Measurements from ENCODE around the gene ZNF189.

Gene ZNF189

GRCh38 chr9:101366038-101366756 lies 32.5 kb upstream of the ZNF189 start:
- no peak overlapping the region for H3K9ac ChIP-seq (ENCODE audit: low read length)
- no peak overlapping the region for H3K4me3 ChIP-seq (ENCODE audit: low read length)
- H3K4me1 ChIP-seq (ENCODE audit: control insufficient read depth, insufficient read depth, low read length) = no peaks in the 10 kb centered on the region
- H3K36me3 ChIP-seq (ENCODE audit: control insufficient read depth, insufficient read depth, low read length) = no peaks in the 10 kb centered on the region
- H3K27ac ChIP-seq (ENCODE audit: low read depth, low read length) = no peak overlapping the region
- no peaks in the 10 kb centered on the region for H3K27me3 ChIP-seq (ENCODE audit: control insufficient read depth, insufficient read depth, low read length)

DNA sequence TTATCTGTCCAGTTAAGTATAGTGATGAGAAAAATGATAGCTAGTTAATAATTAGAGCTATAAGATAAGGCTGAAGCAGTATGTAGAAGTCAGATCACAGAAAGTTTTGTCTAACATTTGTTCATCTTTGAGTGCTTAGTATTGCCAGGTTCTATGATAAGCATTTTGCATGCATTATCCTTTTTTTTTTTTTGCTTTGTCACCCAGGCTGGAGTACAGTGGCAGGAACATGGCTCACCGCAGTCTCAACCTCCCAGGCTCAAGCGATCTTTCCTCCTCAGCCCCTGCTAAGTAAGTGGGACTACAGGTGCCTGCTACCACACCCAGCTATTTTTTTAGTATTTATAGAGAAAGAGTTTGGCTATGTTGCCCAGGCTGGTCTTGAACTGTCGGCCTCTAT lies 31.3 kb upstream of the ZNF189 start:
- no peaks in the 10 kb centered on the region for H3K27me3 ChIP-seq (ENCODE audit: control insufficient read depth, insufficient read depth, low read length)
- H3K4me3 ChIP-seq (ENCODE audit: low read length) = no peak overlapping the region
- H3K4me1 ChIP-seq (ENCODE audit: control insufficient read depth, insufficient read depth, low read length) = no peaks in the 10 kb centered on the region
- no peak overlapping the region for H3K27ac ChIP-seq (ENCODE audit: low read depth, low read length)
- H3K9ac ChIP-seq (ENCODE audit: low read length) = no peak overlapping the region
- no peaks in the 10 kb centered on the region for H3K36me3 ChIP-seq (ENCODE audit: control insufficient read depth, insufficient read depth, low read length)

DNA sequence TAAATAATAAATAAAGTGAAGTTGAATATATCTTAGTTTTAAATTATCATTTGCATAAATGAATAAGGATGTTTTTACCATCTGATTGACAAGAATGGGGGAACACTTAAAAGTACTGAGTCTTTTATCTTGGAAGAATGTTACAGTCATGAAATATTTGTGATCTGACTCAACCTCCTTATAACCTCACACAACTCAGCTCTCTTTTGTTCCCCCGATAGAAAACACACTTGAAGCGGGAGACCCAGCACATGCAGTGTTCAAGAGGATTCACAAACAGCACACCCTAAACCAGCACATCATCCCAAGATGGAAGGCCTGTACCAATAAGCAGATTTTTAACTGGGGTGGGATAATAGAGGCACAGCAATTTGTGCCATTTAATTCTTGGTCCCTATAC lies 29.4 kb upstream of the ZNF189 start:
- Histone ChIP-seq H3K36me3 (ENCODE audit: control insufficient read depth, insufficient read depth, low read length) (no peaks in the 10 kb centered on the region), H3K9ac (ENCODE audit: low read length) (no peak overlapping the region), H3K4me3 (ENCODE audit: low read length) (no peak overlapping the region), H3K27ac (ENCODE audit: low read depth, low read length) (no peak overlapping the region), H3K27me3 (ENCODE audit: control insufficient read depth, insufficient read depth, low read length) (no peaks in the 10 kb centered on the region), H3K4me1 (ENCODE audit: control insufficient read depth, insufficient read depth, low read length) (no peaks in the 10 kb centered on the region)

DNA sequence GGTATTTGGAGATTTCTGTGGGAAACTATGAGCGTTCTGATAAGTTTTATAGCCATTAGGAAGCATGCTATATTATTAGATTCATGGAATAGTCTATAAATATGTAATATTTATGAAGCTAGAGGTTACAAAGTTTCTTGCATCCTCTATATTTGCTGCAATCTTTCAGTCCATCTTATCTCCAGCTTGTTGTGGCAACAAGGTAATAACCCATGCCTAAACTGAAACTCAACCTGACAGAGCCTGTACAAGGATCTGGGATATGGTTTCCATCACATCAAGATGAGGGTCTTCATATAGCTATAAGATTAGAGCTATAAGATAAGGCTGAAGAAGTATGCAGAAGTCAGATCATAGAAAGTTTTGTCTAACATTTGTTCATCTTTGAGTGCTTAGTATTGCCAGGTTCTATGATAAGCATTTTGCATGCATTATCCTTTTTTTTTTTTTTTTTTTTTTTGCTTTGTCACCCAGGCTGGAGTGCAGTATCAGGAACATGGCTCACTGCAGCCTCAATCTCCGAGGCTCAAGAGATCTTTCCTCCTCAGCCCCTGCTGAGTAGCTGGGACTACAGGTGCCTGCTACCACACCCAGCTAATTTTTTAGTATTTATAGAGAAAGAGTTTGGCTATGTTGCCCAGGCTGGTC lies 28.6 kb upstream of the ZNF189 start:
- no peak overlapping the region for H3K27ac ChIP-seq (ENCODE audit: low read depth, low read length)
- H3K9ac ChIP-seq (ENCODE audit: low read length) = no peak overlapping the region
- H3K36me3 ChIP-seq (ENCODE audit: control insufficient read depth, insufficient read depth, low read length) = no peaks in the 10 kb centered on the region
- H3K4me3 ChIP-seq (ENCODE audit: low read length) = no peak overlapping the region
- H3K27me3 ChIP-seq (ENCODE audit: control insufficient read depth, insufficient read depth, low read length) = no peaks in the 10 kb centered on the region
- no peaks in the 10 kb centered on the region for H3K4me1 ChIP-seq (ENCODE audit: control insufficient read depth, insufficient read depth, low read length)

DNA sequence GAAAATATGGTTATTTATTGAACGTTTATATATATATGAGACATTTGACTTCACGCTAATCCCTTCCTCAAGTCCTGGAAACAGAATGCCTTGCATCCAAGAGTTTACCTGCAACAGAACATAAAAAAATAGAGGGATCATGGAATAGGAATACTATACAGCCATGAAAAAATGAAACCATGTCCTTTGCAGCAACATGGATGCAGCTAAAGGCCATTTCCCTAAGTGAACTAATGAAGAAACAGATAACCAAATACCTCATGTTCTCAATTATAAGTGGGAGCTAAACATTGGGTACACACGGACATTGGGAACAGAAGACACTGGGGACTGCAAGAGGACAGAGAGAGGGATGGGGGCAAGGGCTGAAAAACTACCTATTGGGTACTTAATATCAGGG lies 26.8 kb upstream of the ZNF189 start:
- no peaks in the 10 kb centered on the region for H3K27me3 ChIP-seq (ENCODE audit: control insufficient read depth, insufficient read depth, low read length)
- no peak overlapping the region for H3K4me3 ChIP-seq (ENCODE audit: low read length)
- H3K36me3 ChIP-seq (ENCODE audit: control insufficient read depth, insufficient read depth, low read length) = no peaks in the 10 kb centered on the region
- H3K27ac ChIP-seq (ENCODE audit: low read depth, low read length) = no peak overlapping the region
- H3K9ac ChIP-seq (ENCODE audit: low read length) = no peak overlapping the region
- H3K4me1 ChIP-seq (ENCODE audit: control insufficient read depth, insufficient read depth, low read length) = no peaks in the 10 kb centered on the region

DNA sequence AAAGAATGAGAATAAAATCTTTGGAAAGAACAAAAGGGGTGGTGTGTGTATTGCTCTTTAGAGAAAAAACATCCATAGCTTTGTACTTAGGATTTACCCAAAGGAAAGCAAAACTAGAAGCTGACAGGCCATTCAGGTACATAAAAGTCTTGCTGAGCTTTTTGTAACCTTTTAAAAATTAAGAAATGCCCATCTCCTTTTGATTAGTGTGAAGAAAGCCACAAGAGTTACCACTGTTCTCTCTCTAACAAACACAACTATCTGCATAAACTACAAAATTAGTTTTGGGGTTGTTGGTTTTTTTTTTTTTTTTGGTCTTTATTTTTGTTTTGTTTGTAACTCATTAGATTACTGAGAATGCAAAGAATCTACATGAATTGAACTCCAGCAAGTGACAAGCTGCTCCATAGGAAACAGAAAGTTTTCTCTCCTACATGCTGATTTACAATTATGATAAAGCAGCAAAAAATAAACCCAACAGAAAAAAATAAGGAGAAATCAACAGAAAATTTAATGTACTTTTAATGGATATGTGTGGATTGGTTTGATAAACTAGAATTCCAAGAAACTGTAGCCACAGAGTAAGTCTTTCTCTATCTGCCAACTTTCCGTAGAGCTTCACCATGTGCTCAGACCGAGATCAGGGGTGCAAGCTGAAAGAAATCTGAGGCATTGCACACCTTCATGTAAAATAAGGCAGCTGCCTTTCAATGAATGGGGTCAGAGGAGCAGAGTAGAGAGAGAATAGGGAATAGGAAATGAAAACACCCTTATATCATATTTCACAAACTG lies 26.1 kb upstream of the ZNF189 start:
- H3K4me3 ChIP-seq (ENCODE audit: low read length) = no peak overlapping the region
- no peaks in the 10 kb centered on the region for H3K27me3 ChIP-seq (ENCODE audit: control insufficient read depth, insufficient read depth, low read length)
- no peaks in the 10 kb centered on the region for H3K36me3 ChIP-seq (ENCODE audit: control insufficient read depth, insufficient read depth, low read length)
- H3K27ac ChIP-seq (ENCODE audit: low read depth, low read length) = no peak overlapping the region
- H3K4me1 ChIP-seq (ENCODE audit: control insufficient read depth, insufficient read depth, low read length) = no peaks in the 10 kb centered on the region
- H3K9ac ChIP-seq (ENCODE audit: low read length) = no peak overlapping the region

GRCh38 chr9:101375546-101375945 lies 23.1 kb upstream of the ZNF189 start:
- Histone ChIP-seq H3K27me3 (ENCODE audit: control insufficient read depth, insufficient read depth, low read length) (no peaks in the 10 kb centered on the region), H3K9ac (ENCODE audit: low read length) (no peak overlapping the region), H3K4me3 (ENCODE audit: low read length) (no peak overlapping the region), H3K36me3 (ENCODE audit: control insufficient read depth, insufficient read depth, low read length) (no peaks in the 10 kb centered on the region), H3K4me1 (ENCODE audit: control insufficient read depth, insufficient read depth, low read length) (no peaks in the 10 kb centered on the region), H3K27ac (ENCODE audit: low read depth, low read length) (no peak overlapping the region)

DNA sequence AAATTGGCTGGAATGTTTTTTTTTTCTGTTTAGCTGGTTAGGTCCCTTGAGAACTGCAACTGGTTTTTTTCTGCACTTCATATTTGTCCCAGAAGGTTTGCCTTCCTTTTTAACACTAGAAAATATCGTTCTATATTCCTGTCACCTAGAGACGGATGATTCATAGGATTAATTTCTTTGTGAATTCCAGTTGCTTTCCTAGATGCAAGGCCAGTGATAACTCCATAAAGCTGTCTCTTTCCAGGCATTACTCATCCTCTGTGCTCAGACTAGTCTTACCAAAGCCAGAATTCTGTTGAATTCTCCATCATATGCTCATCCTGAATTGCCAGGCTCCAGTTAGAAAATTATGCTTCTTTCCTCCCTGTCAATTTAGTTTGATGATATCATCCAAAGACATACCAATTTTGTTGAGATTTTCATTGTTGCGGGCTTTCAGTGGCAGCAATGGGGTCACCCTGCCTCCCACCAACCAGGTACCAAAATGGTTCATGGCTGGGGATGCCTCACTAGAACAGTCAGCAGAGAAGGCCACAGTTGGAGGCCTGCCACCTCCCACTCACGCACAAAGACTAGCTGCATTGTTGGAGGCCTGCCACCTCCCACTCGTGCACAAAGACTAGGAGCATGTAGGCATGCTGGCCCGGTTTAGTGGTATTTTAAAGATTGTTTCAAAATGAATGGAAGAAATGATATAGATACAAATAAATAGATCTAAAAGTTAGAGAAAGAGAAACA lies 22.4 kb upstream of the ZNF189 start:
- Histone ChIP-seq H3K4me3 (ENCODE audit: low read length) (no peak overlapping the region), H3K27ac (ENCODE audit: low read depth, low read length) (no peak overlapping the region), H3K36me3 (ENCODE audit: control insufficient read depth, insufficient read depth, low read length) (no peaks in the 10 kb centered on the region), H3K4me1 (ENCODE audit: control insufficient read depth, insufficient read depth, low read length) (no peaks in the 10 kb centered on the region), H3K9ac (ENCODE audit: low read length) (no peak overlapping the region), H3K27me3 (ENCODE audit: control insufficient read depth, insufficient read depth, low read length) (no peaks in the 10 kb centered on the region)

GRCh38 chr9:101380295-101380694 lies 18.4 kb upstream of the ZNF189 start:
- Histone ChIP-seq H3K4me3 (ENCODE audit: low read length) (no peak overlapping the region), H3K4me1 (ENCODE audit: control insufficient read depth, insufficient read depth, low read length) (no peaks in the 10 kb centered on the region), H3K27me3 (ENCODE audit: control insufficient read depth, insufficient read depth, low read length) (no peaks in the 10 kb centered on the region), H3K27ac (ENCODE audit: low read depth, low read length) (no peak overlapping the region), H3K9ac (ENCODE audit: low read length) (no peak overlapping the region), H3K36me3 (ENCODE audit: control insufficient read depth, insufficient read depth, low read length) (no peaks in the 10 kb centered on the region)

- no peaks in the 10 kb centered on the region for H3K36me3 ChIP-seq (ENCODE audit: control insufficient read depth, insufficient read depth, low read length)
- no peak overlapping the region for H3K4me3 ChIP-seq (ENCODE audit: low read length)
- no peak overlapping the region for H3K9ac ChIP-seq (ENCODE audit: low read length)
- no peaks in the 10 kb centered on the region for H3K27me3 ChIP-seq (ENCODE audit: control insufficient read depth, insufficient read depth, low read length)
- H3K27ac ChIP-seq (ENCODE audit: low read depth, low read length) = no peak overlapping the region
- H3K4me1 ChIP-seq (ENCODE audit: control insufficient read depth, insufficient read depth, low read length) = no peaks in the 10 kb centered on the region
Observed at GRCh38 chr9:101381118-101381517, 17.5 kb upstream of the ZNF189 start.

- Histone ChIP-seq H3K4me1 (ENCODE audit: control insufficient read depth, insufficient read depth, low read length) (no peaks in the 10 kb centered on the region), H3K36me3 (ENCODE audit: control insufficient read depth, insufficient read depth, low read length) (no peaks in the 10 kb centered on the region), H3K27me3 (ENCODE audit: control insufficient read depth, insufficient read depth, low read length) (no peaks in the 10 kb centered on the region), H3K4me3 (ENCODE audit: low read length) (no peak overlapping the region), H3K27ac (ENCODE audit: low read depth, low read length) (no peak overlapping the region), H3K9ac (ENCODE audit: low read length) (no peak overlapping the region)
Observed at GRCh38 chr9:101381833-101382342, 16.8 kb upstream of the ZNF189 start.

GRCh38 chr9:101383361-101383760 lies 15.3 kb upstream of the ZNF189 start:
- H3K9ac ChIP-seq (ENCODE audit: low read length) = no peak overlapping the region
- H3K27ac ChIP-seq (ENCODE audit: low read depth, low read length) = no peak overlapping the region
- no peaks in the 10 kb centered on the region for H3K4me1 ChIP-seq (ENCODE audit: control insufficient read depth, insufficient read depth, low read length)
- no peaks in the 10 kb centered on the region for H3K27me3 ChIP-seq (ENCODE audit: control insufficient read depth, insufficient read depth, low read length)
- no peak overlapping the region for H3K4me3 ChIP-seq (ENCODE audit: low read length)
- no peaks in the 10 kb centered on the region for H3K36me3 ChIP-seq (ENCODE audit: control insufficient read depth, insufficient read depth, low read length)
